Midbrain (tissue), 1 donor: ENCODE data around the gene RPS4Y2.

ENCODE experiments used
- DNase-seq: peaks from one replicate; lab custom pipeline; 2025; lab: John Stamatoyannopoulos, UW

RPS4Y2 gene

GRCh38 chrY:20755808-20756207 is at the start of gene RPS4Y2:
Gene RPS4Y2 (plus strand): TSS chrY:20756108. CDS start chrY:20756164, 56 bp downstream.
- no peak for DNase-seq

- no peak for DNase-seq
These were observed 41.5 kb upstream of the RPS4Y2 start for GRCh38 chrY:20714391-20714790.

GRCh38 chrY:20726184-20726907 is 29.6 kb upstream of the RPS4Y2 start:
- no peak for DNase-seq

GRCh38 chrY:20735200-20735599 is 20.7 kb upstream of the RPS4Y2 start:
- DNase-seq, result no peak

DNA sequence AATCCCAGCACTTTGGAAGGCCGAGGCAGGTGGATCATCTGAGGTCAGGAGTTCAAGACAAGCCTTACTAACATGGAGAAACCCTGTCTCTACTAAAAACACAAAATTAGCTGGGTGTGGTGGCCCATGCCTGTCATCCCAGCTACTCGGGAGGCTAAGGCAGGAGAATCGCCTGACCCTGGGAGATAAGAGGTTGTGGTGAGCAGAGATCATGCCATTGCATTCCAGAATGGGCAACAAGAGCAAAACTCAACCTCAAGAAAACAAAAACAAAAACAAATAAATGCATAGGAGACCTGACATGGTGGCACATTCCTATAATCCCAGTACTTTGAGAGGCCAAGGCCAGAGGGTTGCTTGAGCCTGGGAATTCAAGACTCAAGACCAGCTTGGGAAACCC is 16.1 kb upstream of the RPS4Y2 start:
- DNase-seq, result no peak

DNA sequence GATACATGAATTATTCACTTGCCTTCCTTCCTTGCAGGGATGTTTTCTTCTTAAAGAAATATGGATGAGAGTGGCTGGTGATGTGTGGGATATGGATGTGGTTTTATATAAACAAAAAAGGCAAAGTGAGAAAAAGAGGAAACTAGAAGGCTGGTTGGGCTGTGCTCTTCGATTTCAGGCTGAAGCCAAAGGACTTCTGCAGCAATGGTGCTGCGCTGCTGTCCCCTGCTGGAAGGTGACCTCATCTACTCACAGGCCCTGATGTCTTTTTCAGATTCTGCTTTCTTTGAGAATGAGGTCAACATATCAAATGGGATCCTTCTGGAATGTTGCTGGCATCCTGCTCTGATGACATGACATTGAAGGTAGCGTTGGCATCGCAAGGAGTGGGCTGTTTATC is 15.3 kb upstream of the RPS4Y2 start:
- no peak for DNase-seq

- no peak for DNase-seq
These were observed 10.8 kb upstream of the RPS4Y2 start for GRCh38 chrY:20745060-20745459.

DNA sequence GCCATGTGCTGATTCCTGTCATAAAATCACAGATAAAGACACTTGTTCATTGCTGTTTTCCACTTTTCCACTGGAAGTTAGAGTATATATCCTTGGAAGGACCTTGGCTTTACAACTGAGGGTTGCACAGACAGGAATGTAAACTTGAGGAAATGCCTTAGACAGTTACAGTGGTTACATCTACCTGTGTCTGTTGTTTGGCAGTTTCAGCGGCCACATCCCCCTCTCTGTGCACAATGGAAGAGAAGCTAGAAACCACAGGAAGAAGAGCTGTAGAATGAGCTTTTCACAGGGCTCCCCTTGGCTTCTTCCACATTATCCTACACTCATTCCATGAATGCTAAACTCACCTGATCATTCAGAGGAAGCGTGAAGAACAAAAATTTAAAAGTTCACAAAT is 9.0 kb upstream of the RPS4Y2 start:
- no peak for DNase-seq

GRCh38 chrY:20763869-20764268 is 8.0 kb downstream of the RPS4Y2 start:
- DNase-seq, result no peak

DNA sequence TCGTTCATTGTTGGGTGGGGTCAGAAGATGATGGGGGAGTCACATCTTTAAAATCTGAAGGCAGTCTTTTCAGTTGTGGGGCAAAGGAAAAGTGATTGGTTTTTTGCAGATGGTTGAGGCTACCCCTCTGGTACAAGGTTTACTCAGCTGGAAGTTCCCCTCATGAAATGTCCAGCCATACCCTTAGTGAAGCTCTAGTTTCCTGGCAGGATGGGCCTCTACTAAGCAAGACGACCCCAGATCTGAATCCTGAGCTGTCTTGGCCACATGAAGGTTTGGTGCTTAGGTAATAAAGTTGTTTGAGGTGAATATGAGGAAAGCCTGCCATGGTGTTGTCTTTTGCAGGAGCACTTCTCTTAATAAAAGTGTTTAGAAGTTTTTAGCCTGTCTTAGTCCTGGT is 9.2 kb downstream of the RPS4Y2 start:
- no peak for DNase-seq

GRCh38 chrY:20770755-20771154 is 14.8 kb downstream of the RPS4Y2 start:
- DNase-seq, result no peak

GRCh38 chrY:20776104-20776503 is 20.2 kb downstream of the RPS4Y2 start:
- DNase-seq, result no peak

GRCh38 chrY:20780104-20780654 is 24.3 kb downstream of the RPS4Y2 start:
- no peak for DNase-seq

GRCh38 chrY:20780776-20781175 is 24.9 kb downstream of the RPS4Y2 start:
- no peak for DNase-seq

- no peak for DNase-seq
These were observed 25.5 kb downstream of the RPS4Y2 start for GRCh38 chrY:20781408-20781807.

DNA sequence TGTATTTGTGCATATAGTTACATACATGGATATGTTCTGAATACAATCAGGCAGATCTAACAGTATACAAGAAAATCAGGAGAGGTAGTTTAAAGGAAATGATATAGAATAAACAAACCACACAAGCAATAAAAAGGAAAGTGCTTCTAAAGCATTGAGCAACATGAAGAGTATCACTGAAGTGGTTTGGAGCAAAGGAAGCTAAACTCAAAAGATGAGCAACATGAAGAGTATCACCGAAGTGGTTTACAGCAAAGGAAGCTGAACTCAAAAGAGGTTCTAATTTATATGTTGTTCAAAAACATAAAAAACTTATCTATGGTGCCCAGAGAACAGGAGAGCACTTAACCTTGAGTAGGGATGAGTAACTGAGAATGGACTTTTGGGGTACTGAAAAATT is 29.1 kb downstream of the RPS4Y2 start:
- DNase-seq, result no peak

DNA sequence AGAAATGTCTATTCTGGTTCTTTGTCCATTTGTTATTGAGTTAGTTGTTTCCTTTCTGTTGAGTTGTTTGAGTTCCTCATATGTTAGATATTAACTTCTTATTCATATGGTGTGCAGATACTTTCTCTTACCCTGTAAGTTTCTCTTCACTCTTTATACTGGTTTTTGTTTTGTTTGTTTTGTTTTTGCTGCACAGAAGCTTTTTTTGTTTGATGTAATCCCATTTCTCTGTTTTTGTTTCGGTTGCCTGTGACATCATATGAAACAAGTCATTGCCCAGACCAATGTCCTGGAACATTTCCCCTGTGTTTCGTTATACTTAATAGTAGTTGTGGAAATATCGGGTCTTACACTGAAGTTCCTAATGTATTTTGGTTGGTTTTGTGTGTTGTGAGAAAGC is 31.2 kb downstream of the RPS4Y2 start:
- no peak for DNase-seq

- DNase-seq, result no peak
These were observed 42.6 kb downstream of the RPS4Y2 start for GRCh38 chrY:20798351-20799049.

GRCh38 chrY:20802659-20803058 is 46.8 kb downstream of the RPS4Y2 start:
- DNase-seq, result no peak

DNA sequence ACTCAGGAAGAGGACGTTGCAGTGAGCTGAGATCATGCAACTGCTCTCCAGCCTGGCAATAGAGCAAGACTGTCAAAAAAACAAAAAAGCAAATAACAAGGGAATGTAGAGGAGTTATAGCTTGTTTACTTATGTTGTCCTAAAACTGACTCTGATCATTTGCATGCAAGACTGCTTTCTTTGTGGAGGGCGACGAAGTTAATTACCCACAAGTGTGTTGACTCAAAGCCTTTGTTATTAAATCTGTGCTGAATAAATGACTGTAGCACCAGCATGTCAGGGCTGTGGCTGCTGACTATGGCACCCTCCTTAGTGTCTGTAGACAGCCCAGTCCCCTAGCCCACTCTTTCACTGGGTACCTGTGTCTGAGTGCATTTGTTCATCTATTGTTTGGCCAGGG is 50.3 kb downstream of the RPS4Y2 start:
- no peak for DNase-seq

GRCh38 chrY:20813459-20813858 is 57.6 kb downstream of the RPS4Y2 start:
- DNase-seq, result no peak

DNA sequence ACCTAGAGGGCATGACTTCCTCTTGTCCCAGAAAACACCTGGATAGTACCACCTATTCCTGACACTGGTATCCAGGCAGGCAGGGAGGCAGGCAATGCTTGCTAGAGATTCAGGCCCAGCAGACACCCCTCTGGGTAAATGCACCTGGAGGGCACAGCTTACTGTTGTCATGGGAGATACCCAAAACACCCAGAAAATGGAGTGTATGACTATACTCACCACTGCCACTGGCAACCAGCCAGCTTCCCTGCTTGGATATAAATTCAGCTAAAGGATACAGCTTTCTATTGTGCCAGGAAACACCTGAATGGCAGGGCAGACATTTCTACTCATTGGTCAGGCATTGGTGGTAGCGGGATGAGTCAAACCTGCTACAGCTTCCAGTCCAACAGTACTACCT is 58.9 kb downstream of the RPS4Y2 start:
- no peak for DNase-seq

DNA sequence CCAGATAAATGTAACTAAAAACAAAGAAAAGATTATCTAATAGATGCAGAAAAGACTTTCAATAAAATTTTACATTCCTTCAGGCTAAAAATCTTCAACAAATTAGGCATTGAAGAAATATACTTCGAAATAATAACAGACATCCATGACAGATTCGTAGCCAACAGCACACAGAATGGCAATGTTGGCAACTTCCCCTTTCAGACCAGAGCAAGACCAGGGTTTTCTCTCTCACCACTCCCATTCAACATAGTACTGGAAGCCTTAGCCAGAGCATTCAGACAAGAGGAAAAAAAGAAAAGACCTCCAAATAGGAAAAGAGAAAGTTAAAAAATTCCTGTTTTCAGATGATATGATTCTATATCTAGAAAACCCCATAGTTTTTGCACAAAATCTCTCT is 61.2 kb downstream of the RPS4Y2 start:
- DNase-seq, result no peak
